Breast epithelium (tissue), 3 donors: ENCODE measurements around the gene SMIM9.
"Not testable (repeated sequence)": the region's sequence is repeated elsewhere in the genome, so short reads cannot be mapped to it uniquely, and the experiment has no call there.

Experiments
- POLR2A ChIP-seq: fragments of 450-650 bp; IDR thresholded peaks from one replicate; pipeline ENCODE4 v1.6.1; 2016; ENCODE audit warnings: antibody characterized with exemption, mild to moderate bottlenecking, moderate library complexity
- POLR2AphosphoS5 ChIP-seq, 3 donors: sonication (generic); formaldehyde crosslinking; IDR thresholded peaks; one replicate each; pipeline ENCODE4 v1.6.1; 2017; ENCODE audit warnings: antibody characterized with exemption in 3 of 3
- TF ChIP-seq, protein P1 (sequence below), 3 donors: fragments of 450-650 bp; IDR thresholded peaks; one replicate each; pipeline ENCODE4 v1.5.1; 2016 to 2017; ENCODE audit warnings: antibody characterized with exemption in 3 of 3, mild to moderate bottlenecking in 3 of 3, moderate library complexity in 3 of 3

DNA sequence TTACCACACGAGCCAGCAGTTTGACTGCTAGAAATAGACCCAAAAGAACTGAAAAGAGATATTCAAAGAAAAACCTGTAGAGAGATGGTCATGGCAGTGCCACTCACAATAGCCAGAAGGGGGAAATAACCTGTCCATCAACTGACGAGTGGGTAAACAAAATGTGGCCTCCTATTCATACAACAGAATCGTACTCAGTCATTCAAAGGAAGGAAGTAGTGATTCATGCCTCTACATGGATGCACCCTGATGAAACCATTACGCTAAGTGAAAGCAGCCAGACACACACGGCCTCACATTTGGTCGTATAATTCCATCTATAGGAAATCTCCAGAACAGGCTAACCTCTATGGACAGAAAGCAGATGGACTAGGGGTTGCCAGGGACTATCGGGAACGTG, 49.6 kb upstream of the SMIM9 start:
- TF ChIP-seq, protein P1, sequence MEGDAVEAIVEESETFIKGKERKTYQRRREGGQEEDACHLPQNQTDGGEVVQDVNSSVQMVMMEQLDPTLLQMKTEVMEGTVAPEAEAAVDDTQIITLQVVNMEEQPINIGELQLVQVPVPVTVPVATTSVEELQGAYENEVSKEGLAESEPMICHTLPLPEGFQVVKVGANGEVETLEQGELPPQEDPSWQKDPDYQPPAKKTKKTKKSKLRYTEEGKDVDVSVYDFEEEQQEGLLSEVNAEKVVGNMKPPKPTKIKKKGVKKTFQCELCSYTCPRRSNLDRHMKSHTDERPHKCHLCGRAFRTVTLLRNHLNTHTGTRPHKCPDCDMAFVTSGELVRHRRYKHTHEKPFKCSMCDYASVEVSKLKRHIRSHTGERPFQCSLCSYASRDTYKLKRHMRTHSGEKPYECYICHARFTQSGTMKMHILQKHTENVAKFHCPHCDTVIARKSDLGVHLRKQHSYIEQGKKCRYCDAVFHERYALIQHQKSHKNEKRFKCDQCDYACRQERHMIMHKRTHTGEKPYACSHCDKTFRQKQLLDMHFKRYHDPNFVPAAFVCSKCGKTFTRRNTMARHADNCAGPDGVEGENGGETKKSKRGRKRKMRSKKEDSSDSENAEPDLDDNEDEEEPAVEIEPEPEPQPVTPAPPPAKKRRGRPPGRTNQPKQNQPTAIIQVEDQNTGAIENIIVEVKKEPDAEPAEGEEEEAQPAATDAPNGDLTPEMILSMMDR (IDR thresholded peaks at IDR 0.05) = not testable (repeated sequence)
- TF ChIP-seq POLR2A; POLR2AphosphoS5 (IDR thresholded peaks at IDR 0.05): not testable (repeated sequence)
